ENCODE measurements around the gene MYRIP.

MYRIP gene

DNA sequence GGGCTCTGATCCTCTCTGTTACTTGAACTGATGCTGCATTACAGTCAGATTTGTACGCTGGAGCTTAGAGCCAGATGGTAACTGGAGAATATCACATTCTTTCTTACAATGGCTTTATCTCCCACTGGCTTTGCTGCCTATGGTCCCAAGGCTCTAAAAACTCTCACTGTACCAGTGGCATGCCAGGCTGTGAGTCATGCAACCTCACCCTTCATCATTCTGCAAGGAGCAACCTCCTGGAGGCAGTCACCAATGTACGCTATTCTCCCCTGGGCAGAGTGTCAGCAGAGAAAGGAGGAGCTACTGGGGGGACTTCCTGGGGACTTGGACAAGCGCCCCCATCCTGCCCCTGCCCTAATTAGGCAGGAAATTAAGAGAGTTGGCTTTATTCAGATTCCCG, 402.2 kb downstream of the MYRIP start:
- no peaks in the 10 kb centered on the region for H3K27me3 ChIP-seq (replicated peaks)
- peak; percentile 6 for DNase-seq
- no peaks in the 10 kb centered on the region for H3K36me3 ChIP-seq (replicated peaks)
- in situ Hi-C loops (cut with HindIII; ENCODE audit: low pct_ligation_motif_present, low sequenced_read_pairs): no loop called here
- TF ChIP-seq CTCF (IDR thresholded peaks at IDR 0.05; ENCODE audit: low read depth, low read length, missing control alignments): no peak
- H3K27ac ChIP-seq: no peak overlapping the region
- no peak overlapping the region for H3K4me3 ChIP-seq (ENCODE audit: low read depth, low read length)

DNA sequence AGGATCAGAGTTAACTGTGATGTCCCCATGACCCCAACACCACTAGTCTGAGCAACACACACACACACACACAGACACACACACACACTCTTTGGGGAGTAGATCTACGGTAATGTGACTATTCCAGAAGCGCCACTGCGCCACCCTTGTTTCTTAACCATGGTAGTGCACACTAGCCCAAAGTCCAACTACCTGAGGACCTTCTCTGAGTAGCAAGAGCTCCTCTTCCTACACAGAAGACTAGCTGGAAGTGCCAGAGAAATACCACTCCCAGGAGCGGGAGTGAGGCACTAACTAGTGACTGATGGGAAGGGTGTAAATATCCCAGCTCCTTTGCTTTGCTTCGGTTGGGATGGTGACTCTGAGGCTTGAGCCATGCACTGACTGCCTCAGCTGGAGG, 404.1 kb downstream of the MYRIP start:
- no peak for DNase-seq
- Histone ChIP-seq H3K27ac (no peak overlapping the region), H3K4me3 (ENCODE audit: low read depth, low read length) (no peak overlapping the region), H3K27me3 (replicated peaks) (no peaks in the 10 kb centered on the region), H3K36me3 (replicated peaks) (no peaks in the 10 kb centered on the region)
- TF ChIP-seq CTCF (IDR thresholded peaks at IDR 0.05; ENCODE audit: low read depth, low read length, missing control alignments): no peak
- in situ Hi-C loops (cut with HindIII; ENCODE audit: low pct_ligation_motif_present, low sequenced_read_pairs): no loop called here

GRCh38 chr3:40215015-40215414, 405.6 kb downstream of the MYRIP start:
- in situ Hi-C loops (cut with HindIII; ENCODE audit: low pct_ligation_motif_present, low sequenced_read_pairs): no loop called here
- no peaks in the 10 kb centered on the region for H3K27me3 ChIP-seq (replicated peaks)
- H3K27ac ChIP-seq: no peak overlapping the region
- H3K4me3 ChIP-seq (ENCODE audit: low read depth, low read length): no peak overlapping the region
- H3K36me3 ChIP-seq (replicated peaks): no peaks in the 10 kb centered on the region
- no peak for TF ChIP-seq CTCF (IDR thresholded peaks at IDR 0.05; ENCODE audit: low read depth, low read length, missing control alignments)
- DNase-seq: no peak

DNA sequence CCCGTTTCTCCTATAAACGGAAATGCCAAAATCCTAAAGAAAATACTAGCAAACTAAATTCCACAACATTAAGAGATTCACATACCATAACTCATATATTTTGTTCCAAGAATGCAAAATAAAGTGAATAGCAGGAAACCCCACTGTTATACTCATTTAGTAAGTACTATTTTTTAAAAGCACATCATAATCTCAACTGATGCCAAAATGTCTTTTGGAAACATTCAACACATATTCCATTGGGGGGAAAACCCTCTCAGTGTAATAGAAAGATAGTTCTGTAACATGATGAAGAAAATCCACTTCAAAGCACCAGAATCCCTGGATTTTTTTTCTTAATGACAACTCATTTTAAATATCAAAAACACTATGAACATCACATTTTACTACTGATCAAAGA, 407.1 kb downstream of the MYRIP start:
- no peak for DNase-seq
- Histone ChIP-seq H3K36me3 (replicated peaks) (no peaks in the 10 kb centered on the region), H3K27me3 (replicated peaks) (no peaks in the 10 kb centered on the region), H3K27ac (no peak overlapping the region), H3K4me3 (ENCODE audit: low read depth, low read length) (no peak overlapping the region)
- TF ChIP-seq CTCF (IDR thresholded peaks at IDR 0.05; ENCODE audit: low read depth, low read length, missing control alignments): no peak
- in situ Hi-C loops (cut with HindIII; ENCODE audit: low pct_ligation_motif_present, low sequenced_read_pairs): no loop called here

GRCh38 chr3:40223856-40224255, 414.4 kb downstream of the MYRIP start:
- no peak for TF ChIP-seq CTCF (IDR thresholded peaks at IDR 0.05; ENCODE audit: low read depth, low read length, missing control alignments)
- H3K27ac ChIP-seq: no peak overlapping the region
- no peak overlapping the region for H3K4me3 ChIP-seq (ENCODE audit: low read depth, low read length)
- no peaks in the 10 kb centered on the region for H3K36me3 ChIP-seq (replicated peaks)
- no peaks in the 10 kb centered on the region for H3K27me3 ChIP-seq (replicated peaks)
- in situ Hi-C loops (cut with HindIII; ENCODE audit: low pct_ligation_motif_present, low sequenced_read_pairs): no loop called here
- DNase-seq: no peak

- in situ Hi-C loops (cut with HindIII; ENCODE audit: low pct_ligation_motif_present, low sequenced_read_pairs): no loop called here
- no peak for TF ChIP-seq CTCF (IDR thresholded peaks at IDR 0.05; ENCODE audit: low read depth, low read length, missing control alignments)
- Histone ChIP-seq H3K36me3 (replicated peaks) (no peaks in the 10 kb centered on the region), H3K27me3 (replicated peaks) (no peaks in the 10 kb centered on the region), H3K27ac (no peak overlapping the region), H3K4me3 (ENCODE audit: low read depth, low read length) (no peak overlapping the region)
- no peak for DNase-seq
These were observed 415.5 kb downstream of the MYRIP start for GRCh38 chr3:40224796-40225515.

All from brain microvascular endothelial cell (primary cell).